ENCODE measurements around the gene EDEM1.

EDEM1 gene

DNA sequence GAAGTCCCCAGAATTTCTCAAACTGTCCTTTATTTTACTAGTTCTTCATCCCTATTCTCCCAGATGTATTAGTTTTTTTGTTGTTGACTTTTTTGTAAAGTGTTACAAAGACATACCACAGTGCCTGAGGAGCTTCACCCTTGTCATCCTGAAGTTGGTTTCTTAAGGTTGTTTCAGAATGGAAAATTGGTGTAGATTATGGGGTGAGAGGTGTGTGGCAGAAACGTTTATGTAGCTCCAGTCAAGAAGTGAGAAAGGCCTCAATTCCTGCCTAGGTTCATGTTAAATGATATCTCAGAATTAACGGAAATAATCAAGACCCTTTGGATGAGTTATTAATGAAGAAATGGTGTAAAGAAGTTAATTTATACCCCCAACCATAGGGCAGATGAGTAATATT is 6.8 kb downstream of the EDEM1 start:
- TF ChIP-seq, protein P1, sequence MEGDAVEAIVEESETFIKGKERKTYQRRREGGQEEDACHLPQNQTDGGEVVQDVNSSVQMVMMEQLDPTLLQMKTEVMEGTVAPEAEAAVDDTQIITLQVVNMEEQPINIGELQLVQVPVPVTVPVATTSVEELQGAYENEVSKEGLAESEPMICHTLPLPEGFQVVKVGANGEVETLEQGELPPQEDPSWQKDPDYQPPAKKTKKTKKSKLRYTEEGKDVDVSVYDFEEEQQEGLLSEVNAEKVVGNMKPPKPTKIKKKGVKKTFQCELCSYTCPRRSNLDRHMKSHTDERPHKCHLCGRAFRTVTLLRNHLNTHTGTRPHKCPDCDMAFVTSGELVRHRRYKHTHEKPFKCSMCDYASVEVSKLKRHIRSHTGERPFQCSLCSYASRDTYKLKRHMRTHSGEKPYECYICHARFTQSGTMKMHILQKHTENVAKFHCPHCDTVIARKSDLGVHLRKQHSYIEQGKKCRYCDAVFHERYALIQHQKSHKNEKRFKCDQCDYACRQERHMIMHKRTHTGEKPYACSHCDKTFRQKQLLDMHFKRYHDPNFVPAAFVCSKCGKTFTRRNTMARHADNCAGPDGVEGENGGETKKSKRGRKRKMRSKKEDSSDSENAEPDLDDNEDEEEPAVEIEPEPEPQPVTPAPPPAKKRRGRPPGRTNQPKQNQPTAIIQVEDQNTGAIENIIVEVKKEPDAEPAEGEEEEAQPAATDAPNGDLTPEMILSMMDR (conservative IDR thresholded peaks at IDR 0.05; ENCODE audit: low read depth, low read length): no peak
- H3K4me3 ChIP-seq (ENCODE audit: low read depth, low read length): no peak overlapping the region
- no peak for DNase-seq (ENCODE audit: low read depth)

DNA sequence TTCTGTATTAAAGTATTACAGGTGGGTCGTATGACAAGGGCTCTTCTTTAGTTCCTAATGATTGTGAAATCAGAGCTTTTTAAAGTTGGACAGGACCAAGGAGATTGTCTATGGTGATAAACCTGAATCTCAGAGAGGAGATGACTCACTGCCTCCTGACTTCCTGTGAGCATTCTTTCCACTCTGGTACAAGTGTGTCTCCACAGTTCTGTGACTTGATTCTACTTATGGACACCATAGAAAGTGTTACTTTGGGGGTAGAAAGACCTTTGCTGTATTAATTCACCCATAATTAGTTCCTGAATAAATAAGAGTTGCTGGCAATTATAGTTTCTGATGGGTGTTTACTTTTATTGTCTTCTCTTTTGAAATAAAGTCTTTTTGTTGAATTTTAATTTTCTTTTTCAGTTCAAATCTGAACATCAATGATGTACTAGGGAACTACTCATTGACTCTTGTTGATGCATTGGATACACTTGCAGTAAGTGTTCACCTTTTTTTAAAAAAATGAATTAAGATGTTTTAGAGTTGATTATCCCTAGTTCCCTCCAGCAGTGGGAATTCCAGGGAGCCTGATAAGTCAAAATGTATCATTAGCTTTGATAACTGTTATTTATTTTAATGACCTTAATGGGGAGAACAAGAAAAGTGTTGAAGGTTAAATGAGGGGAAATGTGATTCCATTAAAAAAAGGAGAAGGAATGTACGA is 7.4 kb downstream of the EDEM1 start:
- peak; percentile 94 for DNase-seq (ENCODE audit: low read depth)
- H3K4me3 ChIP-seq (ENCODE audit: low read depth, low read length): no peak overlapping the region

DNA sequence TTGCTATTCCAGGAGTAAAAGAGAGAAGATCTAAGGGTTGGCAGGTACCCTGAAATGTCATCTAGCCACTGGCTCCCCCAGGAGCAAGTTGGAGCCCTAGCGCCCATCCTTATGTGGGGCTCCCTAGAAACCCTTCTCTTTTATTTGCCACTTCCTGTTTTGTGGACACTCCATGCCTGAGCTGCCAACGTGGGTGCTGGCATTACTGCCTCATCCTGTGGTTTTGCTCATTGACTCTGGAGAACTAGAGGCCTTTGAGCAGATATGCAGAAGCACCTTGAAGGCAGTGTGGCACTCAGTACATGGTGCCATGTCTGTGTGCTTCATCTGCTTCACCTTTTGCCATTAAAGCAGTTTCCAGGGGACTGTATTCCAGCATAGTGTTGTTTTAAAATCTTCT is 8.1 kb downstream of the EDEM1 start:
- TF ChIP-seq, protein P1 (conservative IDR thresholded peaks at IDR 0.05; ENCODE audit: low read depth, low read length): no peak
- no peak for DNase-seq (ENCODE audit: low read depth)
- H3K4me3 ChIP-seq (ENCODE audit: low read depth, low read length): no peak overlapping the region

More for the DNA sequence above, 7.4 kb downstream of the EDEM1 start:
- TF ChIP-seq, protein P1 (conservative IDR thresholded peaks at IDR 0.05; ENCODE audit: low read depth, low read length): no peak

DNA sequence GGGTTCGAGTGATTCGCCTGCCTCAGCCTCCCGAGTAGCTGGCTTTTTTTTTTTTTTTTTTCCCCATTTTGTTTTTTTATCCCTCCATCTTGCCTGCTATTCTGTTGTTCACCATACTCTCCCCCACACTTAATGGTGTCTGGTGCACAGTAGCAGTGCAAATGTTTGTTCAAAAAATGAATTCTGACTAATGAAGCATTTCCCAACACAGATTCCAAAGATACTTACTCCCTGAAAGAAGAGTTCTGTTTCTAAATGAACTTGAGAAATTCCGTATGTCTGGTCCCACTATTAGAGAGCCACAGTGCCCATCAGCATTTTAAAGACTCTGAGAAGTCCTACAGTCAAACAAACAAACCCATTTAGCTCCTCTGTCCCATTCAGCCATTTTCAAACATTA is 9.5 kb downstream of the EDEM1 start:
- TF ChIP-seq, protein P1 (conservative IDR thresholded peaks at IDR 0.05; ENCODE audit: low read depth, low read length): no peak
- DNase-seq (ENCODE audit: low read depth): peak; percentile 80
- H3K4me3 ChIP-seq (ENCODE audit: low read depth, low read length): no peak overlapping the region

DNA sequence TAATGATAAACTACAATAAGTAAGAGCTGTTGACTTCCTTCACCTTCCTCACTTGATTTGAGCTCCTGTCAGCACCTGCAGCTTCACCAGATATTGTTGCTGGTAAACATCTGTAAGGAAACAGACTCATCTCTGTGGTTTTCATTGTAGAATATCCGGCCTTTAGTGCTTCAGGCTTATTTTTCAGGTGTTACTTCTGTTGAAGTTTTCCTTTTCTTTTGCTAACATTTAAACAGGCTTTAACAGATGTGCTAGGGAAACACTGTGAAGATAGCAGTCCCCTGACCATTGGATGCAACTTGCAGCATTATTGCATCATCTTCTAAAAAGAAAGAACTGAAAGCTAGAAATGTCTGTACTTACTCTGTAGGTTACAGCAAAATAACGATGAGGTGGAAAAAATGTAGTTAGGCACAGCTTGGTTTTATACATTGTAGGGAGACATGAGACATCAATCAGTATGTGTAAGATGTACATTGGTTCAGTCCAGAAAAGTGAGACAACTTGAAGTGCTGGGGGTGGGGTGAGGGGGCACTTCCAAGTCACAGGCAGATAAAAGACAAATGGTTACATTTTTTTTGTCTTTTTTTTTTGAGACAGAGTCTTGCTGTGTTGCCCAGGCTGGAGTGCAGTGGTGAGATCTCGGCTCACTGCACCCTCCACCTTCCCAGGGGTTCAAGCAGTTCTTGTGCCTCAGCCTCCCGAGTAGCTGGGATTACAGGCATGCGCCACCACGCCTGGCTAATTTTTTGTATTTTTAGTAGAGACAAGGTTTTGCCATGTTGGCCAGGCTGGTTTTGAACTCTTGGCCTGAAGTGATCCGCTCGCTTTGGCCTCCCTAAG is 10.2 kb downstream of the EDEM1 start:
- peak; percentile 89 for DNase-seq (ENCODE audit: low read depth)
- no peak overlapping the region for H3K4me3 ChIP-seq (ENCODE audit: low read depth, low read length)
- TF ChIP-seq, protein P1 (conservative IDR thresholded peaks at IDR 0.05; ENCODE audit: low read depth, low read length): no peak

DNA sequence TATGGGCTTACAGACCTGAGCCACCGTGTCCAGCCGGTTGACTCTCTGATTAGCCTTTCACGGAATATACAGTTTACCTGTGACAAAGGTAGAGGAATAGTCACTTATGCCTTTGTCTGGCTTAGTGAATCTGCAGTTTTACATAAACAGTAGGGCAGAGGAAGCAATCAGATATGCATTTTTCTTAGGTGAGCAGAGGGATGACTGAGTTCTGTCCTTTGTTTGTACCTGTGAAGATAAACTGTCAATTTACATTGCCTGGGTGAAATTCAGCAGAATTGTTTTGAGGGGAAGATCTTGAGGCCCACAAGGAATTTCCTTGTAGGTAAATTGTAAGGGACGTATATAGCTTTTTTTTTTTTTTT is 10.8 kb downstream of the EDEM1 start:
- TF ChIP-seq, protein P1 (conservative IDR thresholded peaks at IDR 0.05; ENCODE audit: low read depth, low read length): no peak
- no peak overlapping the region for H3K4me3 ChIP-seq (ENCODE audit: low read depth, low read length)
- no peak for DNase-seq (ENCODE audit: low read depth)
